Uterus (tissue), 4 donors: ENCODE results near the gene POLR1D. TPM values are rescaled to one million over a fixed set of nuclear protein-coding genes. Genes with fewer than 3 reads are reported as not detected.

Source experiments
- DNase-seq, 2 donors: peaks; one replicate each; pipeline ENCODE4 v3.0.0-alpha.2; 2019 to 2020
- H3K27ac ChIP-seq, 2 donors: fragments of 200-600 bp; sonication (generic); 1 replicate in 1 of 2; 2 replicates in 1 of 2; pipeline ENCODE4 v1.5.1; 2016 to 2018
- H3K27me3 ChIP-seq, 2 donors: fragments of 200-600 bp; sonication (generic); one replicate each; pipeline ENCODE4 v1.5.1; 2018 to 2019; ENCODE audit warnings: control low read depth in 1 of 2
- H3K36me3 ChIP-seq, 2 donors: fragments of 200-600 bp; sonication (generic); one replicate each; pipeline ENCODE4 v1.5.1; 2019; ENCODE audit warnings: control low read depth in 1 of 2
- H3K4me1 ChIP-seq, 2 donors: fragments of 200-600 bp; sonication (generic); one replicate each; pipeline ENCODE4 v1.5.1; 2018 to 2019; ENCODE audit warnings: control low read depth in 1 of 2
- H3K4me3 ChIP-seq, 2 donors: fragments of 200-600 bp; sonication (generic); 1 replicate in 1 of 2; 2 replicates in 1 of 2; pipeline ENCODE4 v1.5.1; 2018 to 2019; ENCODE audit warnings: mild to moderate bottlenecking in 1 of 2
- H3K9me3 ChIP-seq, 2 donors: fragments of 200-600 bp; sonication (generic); one replicate each; pipeline ENCODE4 v1.5.1; 2019; ENCODE audit warnings: control low read depth in 1 of 2
- CTCF ChIP-seq, 4 experiments: fragments of 200-600 bp in 2 of 4; fragments of 450-650 bp in 2 of 4; sonication (generic) in 2 of 4; IDR thresholded peaks; one replicate each; pipeline ENCODE4 v1.5.1; 2016 to 2019; ENCODE audit warnings: antibody characterized with exemption in 4 of 4, mild to moderate bottlenecking in 2 of 4, moderate library complexity in 1 of 4
- POLR2A ChIP-seq, 2 donors: fragments of 450-650 bp; IDR thresholded peaks; one replicate each; pipeline ENCODE4 v1.6.1; 2016; ENCODE audit warnings: antibody characterized with exemption in 2 of 2, mild to moderate bottlenecking in 1 of 2, moderate library complexity in 1 of 2
- intact Hi-C: fragments of 100-400 bp; cut with DNase I; formaldehyde crosslinking; loops from one replicate; pipeline ENCODE4 v1.15.1; 2023; ENCODE audit warnings: low total_unique reads
- total RNA-seq, 4 donors: library from RNA; depleted of rRNA in 3 of 4; stranded (reverse); fragments of >200 nt in 3 of 4; gene quantifications; one replicate each; pipeline versions ENCODE4 v1.1.0 to v1.2.4, GENCODE V29; 2014 to 2023
- donor health status: DM: yes; HTN: yes; CAD: no.

POLR1D gene
- total RNA-seq, 4 donors from 2014 or later, result 25.9 to 94.9 (median 64.0) TPM

- TF ChIP-seq CTCF (IDR thresholded peaks at IDR 0.05) (no peak), POLR2A (IDR thresholded peaks at IDR 0.05) (no peak)
- Histone ChIP-seq H3K4me1 (no peaks in the 10 kb centered on the region), H3K27me3 (no peaks in the 10 kb centered on the region), H3K4me3 (no peak overlapping the region), H3K9me3 (no peaks in the 10 kb centered on the region), H3K36me3 (no peaks in the 10 kb centered on the region), H3K27ac (no peak overlapping the region)
- intact Hi-C loops, result no loop called here
- no peak for DNase-seq
Observed at GRCh38 chr13:27601208-27601607, 20.5 kb upstream of the POLR1D start.

GRCh38 chr13:27601803-27602202 is 19.9 kb upstream of the POLR1D start:
- Histone ChIP-seq H3K36me3 (no peaks in the 10 kb centered on the region), H3K4me3 (no peak overlapping the region), H3K4me1 (no peaks in the 10 kb centered on the region), H3K9me3 (no peaks in the 10 kb centered on the region), H3K27me3 (no peaks in the 10 kb centered on the region), H3K27ac (no peak overlapping the region)
- intact Hi-C loops, result no loop called here
- TF ChIP-seq CTCF (IDR thresholded peaks at IDR 0.05) (no peak), POLR2A (IDR thresholded peaks at IDR 0.05) (no peak)
- no peak for DNase-seq

DNA sequence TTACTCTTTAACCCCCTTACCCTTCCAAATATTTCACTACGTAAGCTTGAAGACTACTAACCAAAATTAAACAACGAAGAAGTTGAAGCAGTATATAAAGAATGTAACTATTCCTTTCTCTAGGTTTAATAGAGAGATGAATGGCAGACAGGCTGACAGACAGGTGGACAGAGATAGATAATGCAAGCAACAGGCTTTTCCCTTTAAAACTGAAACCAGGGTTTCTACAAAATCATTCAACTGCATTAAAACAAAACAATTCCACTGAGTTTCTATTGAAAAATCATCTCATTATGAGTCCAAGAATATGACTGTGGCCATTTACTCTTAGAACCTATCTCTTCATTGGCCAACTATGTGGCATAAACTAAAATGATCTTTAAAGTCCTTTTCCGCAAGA is 16.6 kb upstream of the POLR1D start:
- TF ChIP-seq CTCF (IDR thresholded peaks at IDR 0.05) (no peak), POLR2A (IDR thresholded peaks at IDR 0.05) (no peak)
- H3K4me3 ChIP-seq, result no peak overlapping the region
- no peak overlapping the region for H3K27ac ChIP-seq
- intact Hi-C loops, result no loop called here
- no peaks in the 10 kb centered on the region for H3K4me1 ChIP-seq
- H3K9me3 ChIP-seq, result no peaks in the 10 kb centered on the region
- no peaks in the 10 kb centered on the region for H3K27me3 ChIP-seq
- DNase-seq, result no peak
- no peaks in the 10 kb centered on the region for H3K36me3 ChIP-seq

DNA sequence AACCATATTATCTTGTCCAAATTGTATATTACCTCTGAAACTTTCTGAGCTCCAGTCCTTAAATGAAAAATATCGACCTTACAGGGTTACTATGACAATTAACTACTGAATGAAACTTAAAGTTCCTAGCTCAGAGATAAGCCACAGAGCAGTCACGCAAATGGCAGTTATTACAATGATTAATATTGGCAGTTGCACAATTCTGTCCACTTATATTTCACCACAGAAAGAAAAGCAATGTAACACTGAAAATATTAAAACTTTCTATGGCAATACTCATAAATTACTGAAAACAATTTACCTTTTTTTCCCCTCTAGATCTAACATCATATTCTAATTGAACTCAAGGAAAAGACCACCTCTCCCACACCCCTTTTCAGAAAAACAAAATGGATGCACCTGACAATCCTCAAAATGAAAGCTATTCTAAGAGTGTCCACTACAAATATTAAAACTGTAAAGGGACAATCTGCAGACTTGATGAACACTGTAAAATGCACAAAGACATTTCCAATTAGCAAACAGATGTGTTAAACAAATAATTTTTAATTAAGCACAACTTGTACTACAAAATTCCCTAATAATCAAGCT is 16.0 kb upstream of the POLR1D start:
- TF ChIP-seq POLR2A (IDR thresholded peaks at IDR 0.05), result no peak
- no peak for TF ChIP-seq CTCF (IDR thresholded peaks at IDR 0.05)
- intact Hi-C loops, result no loop called here
- no peak for DNase-seq
- Histone ChIP-seq H3K36me3 (no peaks in the 10 kb centered on the region), H3K27ac (no peak overlapping the region), H3K27me3 (no peaks in the 10 kb centered on the region), H3K4me3 (no peak overlapping the region), H3K4me1 (no peaks in the 10 kb centered on the region), H3K9me3 (no peaks in the 10 kb centered on the region)

DNA sequence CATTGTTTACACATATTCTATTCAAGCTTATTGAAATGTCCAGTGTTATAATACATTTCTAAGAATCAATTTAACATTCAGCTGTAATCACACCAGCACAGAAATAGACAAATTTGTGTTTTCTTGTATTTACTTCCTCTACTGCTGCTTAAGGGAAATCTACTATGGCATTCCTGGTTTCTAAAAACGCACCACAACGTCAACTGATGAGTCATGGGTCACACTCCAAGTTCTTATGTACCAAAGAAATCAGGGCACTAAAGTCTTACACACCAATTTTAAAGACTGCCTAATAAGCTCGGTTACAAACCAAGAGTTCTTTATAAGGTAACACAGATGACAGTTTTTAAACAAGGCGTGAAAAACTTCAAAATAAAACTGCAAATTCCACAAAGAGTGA is 14.6 kb upstream of the POLR1D start:
- no peak overlapping the region for H3K4me3 ChIP-seq
- H3K27me3 ChIP-seq, result no peaks in the 10 kb centered on the region
- H3K36me3 ChIP-seq, result no peaks in the 10 kb centered on the region
- no peaks in the 10 kb centered on the region for H3K9me3 ChIP-seq
- H3K27ac ChIP-seq, result no peak overlapping the region
- intact Hi-C loops, result no loop called here
- DNase-seq, result no peak
- no peak for TF ChIP-seq POLR2A (IDR thresholded peaks at IDR 0.05)
- TF ChIP-seq CTCF (IDR thresholded peaks at IDR 0.05), result no peak
- H3K4me1 ChIP-seq, result no peaks in the 10 kb centered on the region
